ENCODE results near the gene DCUN1D1.

The DCUN1D1 gene

GRCh38 chr3:182957226-182957625, 23.1 kb downstream of the DCUN1D1 start:
- no peak for TF ChIP-seq CTCF (IDR thresholded peaks at IDR 0.05; ENCODE audit: insufficient read depth, low read depth, low read length, missing control alignments)
- no peak for DNase-seq (ENCODE audit: low read depth)
- no peak overlapping the region for H3K4me3 ChIP-seq (ENCODE audit: low read length)

- DNase-seq (ENCODE audit: low read depth): no peak
- no peak for TF ChIP-seq CTCF (IDR thresholded peaks at IDR 0.05; ENCODE audit: insufficient read depth, low read depth, low read length, missing control alignments)
- H3K4me3 ChIP-seq (ENCODE audit: low read length): no peak overlapping the region
Observed at GRCh38 chr3:182954553-182955235, 25.6 kb downstream of the DCUN1D1 start.

- DNase-seq (ENCODE audit: low read depth): no peak
- TF ChIP-seq CTCF (IDR thresholded peaks at IDR 0.05; ENCODE audit: insufficient read depth, low read depth, low read length, missing control alignments): no peak
- H3K4me3 ChIP-seq (ENCODE audit: low read length): no peak overlapping the region
Observed at GRCh38 chr3:182949688-182950087, 30.6 kb downstream of the DCUN1D1 start.

GRCh38 chr3:182948305-182948704, 32.0 kb downstream of the DCUN1D1 start:
- DNase-seq (ENCODE audit: low read depth): no peak
- no peak overlapping the region for H3K4me3 ChIP-seq (ENCODE audit: low read length)
- TF ChIP-seq CTCF (IDR thresholded peaks at IDR 0.05; ENCODE audit: insufficient read depth, low read depth, low read length, missing control alignments): no peak

GRCh38 chr3:182947888-182948287, 32.5 kb downstream of the DCUN1D1 start:
- no peak overlapping the region for H3K4me3 ChIP-seq (ENCODE audit: low read length)
- TF ChIP-seq CTCF (IDR thresholded peaks at IDR 0.05; ENCODE audit: insufficient read depth, low read depth, low read length, missing control alignments): no peak
- no peak for DNase-seq (ENCODE audit: low read depth)

GRCh38 chr3:182941719-182942118, 38.6 kb downstream of the DCUN1D1 start:
- TF ChIP-seq CTCF (IDR thresholded peaks at IDR 0.05; ENCODE audit: insufficient read depth, low read depth, low read length, missing control alignments): no peak
- no peak overlapping the region for H3K4me3 ChIP-seq (ENCODE audit: low read length)
- no peak for DNase-seq (ENCODE audit: low read depth)

GRCh38 chr3:182940266-182940808, 40.0 kb downstream of the DCUN1D1 start:
- no peak for TF ChIP-seq CTCF (IDR thresholded peaks at IDR 0.05; ENCODE audit: insufficient read depth, low read depth, low read length, missing control alignments)
- no peak for DNase-seq (ENCODE audit: low read depth)

More at GRCh38 chr3:182940266-182940808, 40.0 kb downstream of the DCUN1D1 start:
- no peak overlapping the region for H3K4me3 ChIP-seq (ENCODE audit: low read length)

Data from epithelial cell of esophagus (primary cell).